Anterior cingulate cortex (tissue), 58 donors: ENCODE data around the gene GM2A.

Experiments used
- DNase-seq, 58 donors: peaks; one replicate each; lab custom pipeline; 2025; lab: John Stamatoyannopoulos, UW

The GM2A gene

GRCh38 chr5:151318850-151319732 is 66.1 kb downstream of the GM2A start:
- DNase-seq = peak in 11 of 58 donors; percentile 2 to 23 (median 5)
